GM23338 (cell line): ENCODE data around the gene CD247. TPM values are rescaled to one million over a fixed set of nuclear protein-coding genes. Genes with fewer than 3 reads are reported as not detected.
A peak's percentile ranks its signal among the peaks of the same experiment; 100 is the strongest.

Experiments used
- ATAC-seq: fragments of 200-7000 bp; cut with Tn5 transposase; 3 replicates; pipeline ENCODE4 v1.9.1; 2020
- DNase-seq: peaks from one replicate; pipeline ENCODE4 v3.0.0-alpha.2; 2015; ENCODE audit warnings: low spot score
- H2AFZ ChIP-seq: fragments of 200-600 bp; sonication (generic); 2 replicates; pipeline ENCODE4 v1.8.0; 2016; ENCODE audit warnings: antibody characterized with exemption, mild to moderate bottlenecking, moderate library complexity
- H3F3A ChIP-seq: fragments of 200-600 bp; sonication (generic); replicated peaks from 2 replicates; pipeline ENCODE4 v1.8.0; 2017; ENCODE audit warnings: antibody characterized with exemption, mixed run types, low read depth
- H3K27ac ChIP-seq: fragments of 200-600 bp; sonication (generic); 2 replicates; pipeline ENCODE4 v1.6.1; 2016; ENCODE audit warnings: low read depth
- H3K27me3 ChIP-seq: fragments of 200-600 bp; sonication (generic); 2 replicates; pipeline ENCODE4 v1.8.0; 2016; ENCODE audit warnings: mild to moderate bottlenecking, mixed run types, moderate library complexity; ENCODE audit not compliant: insufficient read depth
- H3K36me3 ChIP-seq: fragments of 200-600 bp; sonication (generic); 2 replicates; pipeline ENCODE4 v1.8.0; 2016; ENCODE audit warnings: mild to moderate bottlenecking; ENCODE audit not compliant: insufficient read depth
- H3K4me1 ChIP-seq: fragments of 200-600 bp; sonication (generic); 2 replicates; pipeline ENCODE4 v1.8.0; 2016; ENCODE audit warnings: mild to moderate bottlenecking, moderate library complexity; ENCODE audit not compliant: insufficient read depth
- H3K4me2 ChIP-seq: fragments of 200-600 bp; sonication (generic); 2 replicates; pipeline ENCODE4 v1.7.1; 2017; ENCODE audit warnings: mixed run types
- H3K4me3 ChIP-seq: fragments of 200-600 bp; sonication (generic); 2 replicates; pipeline ENCODE4 v1.6.1; 2016; ENCODE audit warnings: mixed run types
- H3K79me2 ChIP-seq: fragments of 200-600 bp; sonication (generic); replicated peaks from 2 replicates; pipeline ENCODE4 v1.8.0; 2017; ENCODE audit warnings: mild to moderate bottlenecking; ENCODE audit not compliant: insufficient read depth
- H3K9me2 ChIP-seq: fragments of 200-600 bp; sonication (generic); 2 replicates; pipeline ENCODE4 v1.8.0; 2017; ENCODE audit not compliant: insufficient read depth
- H4K20me1 ChIP-seq: fragments of 200-600 bp; sonication (generic); replicated peaks from 2 replicates; pipeline ENCODE4 v1.8.0; 2017; ENCODE audit warnings: mild to moderate bottlenecking; ENCODE audit not compliant: insufficient read depth
- H3K27ac Mint-ChIP-seq: 2 replicates; pipeline ENCODE4 v1.8.0; 2020; ENCODE audit warnings: inconsistent platforms, mild to moderate bottlenecking, moderate library complexity, mixed read lengths
- H3K27me3 Mint-ChIP-seq: 3 replicates; pipeline ENCODE4 v1.8.0; 2022; ENCODE audit warnings: low read depth, mild to moderate bottlenecking, moderate library complexity, mixed read lengths, inconsistent platforms; ENCODE audit not compliant: insufficient read depth, poor library complexity
- H3K36me3 Mint-ChIP-seq: 3 replicates; pipeline ENCODE4 v1.8.0; 2021; ENCODE audit warnings: low read depth, mild to moderate bottlenecking, inconsistent platforms, moderate library complexity, mixed read lengths
- H3K4me1 Mint-ChIP-seq: 3 replicates; pipeline ENCODE4 v1.8.0; 2020; ENCODE audit warnings: mild to moderate bottlenecking, inconsistent platforms, mixed read lengths
- H3K4me3 Mint-ChIP-seq: 3 replicates; pipeline ENCODE4 v1.8.0; 2021; ENCODE audit warnings: moderate library complexity, mild to moderate bottlenecking, inconsistent platforms, mixed read lengths
- H3K9me3 Mint-ChIP-seq: 3 replicates; pipeline ENCODE4 v1.8.0; 2020; ENCODE audit warnings: moderate library complexity, mild to moderate bottlenecking, inconsistent platforms, mixed read lengths
- CTCF ChIP-seq, 2 experiments: fragments of 200-600 bp in 1 of 2; sonication (generic) in 1 of 2; conservative IDR thresholded peaks; 2 replicates each; pipeline versions ENCODE4 v1.5.1 to v1.6.1; 2016 to 2017; ENCODE audit warnings: antibody characterized with exemption in 2 of 2, low read depth in 2 of 2, mild to moderate bottlenecking in 2 of 2, moderate library complexity in 1 of 2
- ZNF462 ChIP-seq: fragments of 250-450 bp; sonication (Bioruptor Pico); IDR thresholded peaks from 2 replicates; pipeline ENCODE4 v1.5.0; 2020; ENCODE audit warnings: mild to moderate bottlenecking, moderate library complexity
- polyA plus RNA-seq: library from polyadenylated mRNA; unstranded; fragments of >200 nt; fragmentation: Nextera tagmentation; extraction: Ambion mirVana; gene quantifications from 2 replicates; pipeline ENCODE4 v1.2.1, GENCODE V29; 2016
- total RNA-seq: library from RNA; depleted of rRNA; stranded (reverse); fragments of >200 nt; shearing (Covaris generic); gene quantifications from 2 replicates; pipeline ENCODE4 v1.2.3, GENCODE V29; 2014

Gene CD247
- total and polyA plus RNA-seq, 2 experiments from 2014 or later: 1.2 to 1.4 TPM

- no peaks in the 10 kb centered on the region for H3K79me2 ChIP-seq
- TF ChIP-seq ZNF462 (no peak), CTCF (conservative IDR thresholded peaks at IDR 0.05; ENCODE audit: low read depth in 2 of 2) (peak; percentile 90 to 94)
- Mint-ChIP-seq H3K9me3 (no peaks in the 10 kb centered on the region), H3K4me3 (no peak overlapping the region), H3K4me1 (peaks cover 7% of the 10 kb centered on the region; the same call in 2 of the 3 replicates), H3K27me3 (peaks cover 2% of the 10 kb centered on the region), H3K27ac (no peak overlapping the region), H3K36me3 (no peaks in the 10 kb centered on the region)
- H4K20me1 ChIP-seq: no peaks in the 10 kb centered on the region
- H3K4me1 ChIP-seq: no peaks in the 10 kb centered on the region
- H3K4me2 ChIP-seq: no peak overlapping the region
- H3K27me3 ChIP-seq: no peaks in the 10 kb centered on the region
- no peak overlapping the region for H3K4me3 ChIP-seq
- peak overlapping the region; percentile 30 for H2AFZ ChIP-seq
- H3K9me2 ChIP-seq: no peaks in the 10 kb centered on the region
- no peaks in the 10 kb centered on the region for H3F3A ChIP-seq
- ATAC-seq (peak; percentile 89), DNase-seq (peak; percentile 90)
- H3K27ac ChIP-seq: no peak overlapping the region
- H3K36me3 ChIP-seq: no peaks in the 10 kb centered on the region
These were observed 15.5 kb upstream of the CD247 start for GRCh38 chr1:167533851-167534300.
